Gastroesophageal sphincter (tissue), 3 donors: ENCODE measurements around the gene TPRG1L.

Experiments
- EP300 ChIP-seq: sonication (generic); formaldehyde crosslinking; IDR thresholded peaks from one replicate; pipeline ENCODE4 v1.6.1; 2017; ENCODE audit warnings: antibody characterized with exemption, mild to moderate bottlenecking
- POLR2A ChIP-seq, 2 donors: fragments of 450-650 bp; IDR thresholded peaks; one replicate each; pipeline ENCODE4 v1.6.1; 2017; ENCODE audit warnings: antibody characterized with exemption in 2 of 2, mild to moderate bottlenecking in 2 of 2, moderate library complexity in 1 of 2
- TF ChIP-seq, protein P1 (sequence below), 4 experiments: fragments of 200-600 bp in 2 of 4; fragments of 450-650 bp in 2 of 4; sonication (generic) in 1 of 4; IDR thresholded peaks; one replicate each; pipeline ENCODE4 v1.5.1; 2017 to 2019; ENCODE audit warnings: antibody characterized with exemption in 4 of 4, mild to moderate bottlenecking in 2 of 4, moderate library complexity in 2 of 4

GRCh38 chr1:3578433-3578805 lies 46.4 kb upstream of the TPRG1L start:
- TF ChIP-seq POLR2A (IDR thresholded peaks at IDR 0.05) (no peak), EP300 (no peak)
- TF ChIP-seq, protein P1, sequence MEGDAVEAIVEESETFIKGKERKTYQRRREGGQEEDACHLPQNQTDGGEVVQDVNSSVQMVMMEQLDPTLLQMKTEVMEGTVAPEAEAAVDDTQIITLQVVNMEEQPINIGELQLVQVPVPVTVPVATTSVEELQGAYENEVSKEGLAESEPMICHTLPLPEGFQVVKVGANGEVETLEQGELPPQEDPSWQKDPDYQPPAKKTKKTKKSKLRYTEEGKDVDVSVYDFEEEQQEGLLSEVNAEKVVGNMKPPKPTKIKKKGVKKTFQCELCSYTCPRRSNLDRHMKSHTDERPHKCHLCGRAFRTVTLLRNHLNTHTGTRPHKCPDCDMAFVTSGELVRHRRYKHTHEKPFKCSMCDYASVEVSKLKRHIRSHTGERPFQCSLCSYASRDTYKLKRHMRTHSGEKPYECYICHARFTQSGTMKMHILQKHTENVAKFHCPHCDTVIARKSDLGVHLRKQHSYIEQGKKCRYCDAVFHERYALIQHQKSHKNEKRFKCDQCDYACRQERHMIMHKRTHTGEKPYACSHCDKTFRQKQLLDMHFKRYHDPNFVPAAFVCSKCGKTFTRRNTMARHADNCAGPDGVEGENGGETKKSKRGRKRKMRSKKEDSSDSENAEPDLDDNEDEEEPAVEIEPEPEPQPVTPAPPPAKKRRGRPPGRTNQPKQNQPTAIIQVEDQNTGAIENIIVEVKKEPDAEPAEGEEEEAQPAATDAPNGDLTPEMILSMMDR (IDR thresholded peaks at IDR 0.05) = no peak
